HG02852 (cell line): ENCODE data around the gene DIS3L2.
"Not testable (repeated sequence)": the region's sequence is repeated elsewhere in the genome, so short reads cannot be mapped to it uniquely, and the experiment has no call there.

Experiments
- ATAC-seq: cut with Tn5 transposase; IDR thresholded peaks from one replicate; pipeline ENCODE4 v1.9.1; 2021; ENCODE audit warnings: mild to moderate bottlenecking, moderate library complexity; ENCODE audit not compliant: unreplicated experiment

DIS3L2 gene

DNA sequence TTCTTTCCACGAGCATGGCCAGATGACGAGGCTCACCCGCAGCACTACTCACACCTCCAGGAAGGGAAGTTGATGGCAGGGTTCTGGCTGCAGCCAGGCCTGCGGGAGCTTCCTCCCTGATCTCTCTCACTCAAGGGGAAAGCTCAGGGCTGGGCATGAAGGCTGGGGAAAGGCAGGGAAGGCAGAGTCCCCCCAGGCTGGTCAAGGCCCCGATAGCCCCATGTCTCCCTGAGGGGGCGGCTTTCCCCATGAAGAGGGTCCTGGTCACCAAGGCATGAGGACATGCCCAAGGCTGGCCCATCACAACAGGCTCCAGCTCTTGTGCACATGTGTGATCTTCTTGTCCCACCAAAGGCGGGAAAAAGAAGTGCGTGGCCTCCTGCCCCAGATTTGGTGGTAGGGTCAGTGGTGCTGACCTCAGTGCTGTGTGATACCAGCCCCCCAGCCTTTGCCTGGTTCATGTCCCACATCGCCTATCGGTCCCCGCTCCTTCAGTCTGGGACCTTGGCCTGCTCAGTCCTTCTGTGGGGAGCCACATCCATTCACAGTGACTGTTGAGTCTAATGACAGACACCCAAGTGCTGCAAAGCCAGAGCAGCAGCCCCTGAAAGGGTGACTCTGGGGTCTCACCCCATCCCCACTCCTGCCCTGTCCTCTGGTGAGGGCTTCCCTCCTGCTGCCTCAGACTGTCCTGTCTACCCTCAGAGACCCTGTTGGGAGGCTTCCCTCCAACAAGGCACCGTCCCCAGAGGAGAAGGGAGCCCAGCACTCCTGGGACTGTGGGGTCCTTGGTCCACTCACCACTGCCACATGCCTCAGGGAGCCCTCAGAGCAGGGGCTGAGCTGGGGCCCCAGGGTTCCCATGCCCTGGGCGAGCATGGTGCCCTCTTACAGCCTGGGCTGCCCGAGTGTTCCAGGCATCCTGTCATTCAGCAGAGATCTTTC is 367.3 kb downstream of the DIS3L2 start:
- no peak for ATAC-seq

- no peak for ATAC-seq
Measured at GRCh38 chr2:232329716-232330067, 368.2 kb downstream of the DIS3L2 start.

DNA sequence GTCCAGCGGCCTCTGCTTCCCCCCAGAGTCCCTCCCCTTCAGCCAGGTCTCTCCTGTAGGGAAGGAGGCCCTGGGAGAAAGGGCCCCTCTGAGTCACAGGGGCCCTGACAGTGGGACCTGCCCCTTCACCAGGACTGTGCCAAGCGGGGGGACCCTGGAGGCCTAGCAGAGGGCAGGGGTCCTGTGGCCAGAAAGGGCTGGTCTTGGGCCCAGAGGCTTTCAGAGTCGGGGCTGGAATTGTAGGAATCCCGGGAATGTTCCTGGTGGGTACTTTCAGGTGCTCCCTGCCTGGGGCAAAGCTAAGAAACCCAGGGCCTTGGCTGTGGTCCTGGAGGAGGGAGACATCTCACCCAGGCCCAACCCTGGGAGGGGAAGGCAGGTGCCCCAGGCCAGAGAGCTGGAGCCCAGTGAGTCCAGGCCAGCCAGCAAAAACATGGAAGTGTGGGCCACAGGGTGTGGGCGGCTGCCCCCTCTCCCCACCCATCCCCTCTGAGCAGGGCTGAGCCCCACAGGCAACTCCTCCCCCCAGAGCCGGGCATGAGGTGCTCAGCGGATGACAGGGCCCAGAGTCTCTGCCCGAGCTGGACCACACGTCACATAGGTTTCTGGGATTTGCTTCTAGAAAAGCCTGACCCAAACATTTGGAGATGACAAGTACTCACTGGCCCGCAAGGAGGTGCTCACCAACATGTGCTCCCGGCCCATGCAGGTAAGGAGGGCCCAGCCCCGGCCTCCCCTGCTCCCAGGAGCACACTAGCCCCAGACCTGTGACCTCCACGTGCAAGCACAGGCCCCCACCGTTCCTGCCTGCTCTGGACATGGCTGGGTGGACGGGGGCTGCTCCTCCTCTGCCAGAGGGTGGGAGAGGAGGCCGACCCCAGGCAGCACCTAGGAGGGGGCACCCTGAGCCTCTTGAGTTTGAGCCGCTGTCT is 368.8 kb downstream of the DIS3L2 start:
- ATAC-seq = no peak

- ATAC-seq = not testable (repeated sequence)
Measured at GRCh38 chr2:232331061-232331460, 369.5 kb downstream of the DIS3L2 start.

- ATAC-seq = not testable (repeated sequence)
Measured at GRCh38 chr2:232331641-232332040, 370.1 kb downstream of the DIS3L2 start.

DNA sequence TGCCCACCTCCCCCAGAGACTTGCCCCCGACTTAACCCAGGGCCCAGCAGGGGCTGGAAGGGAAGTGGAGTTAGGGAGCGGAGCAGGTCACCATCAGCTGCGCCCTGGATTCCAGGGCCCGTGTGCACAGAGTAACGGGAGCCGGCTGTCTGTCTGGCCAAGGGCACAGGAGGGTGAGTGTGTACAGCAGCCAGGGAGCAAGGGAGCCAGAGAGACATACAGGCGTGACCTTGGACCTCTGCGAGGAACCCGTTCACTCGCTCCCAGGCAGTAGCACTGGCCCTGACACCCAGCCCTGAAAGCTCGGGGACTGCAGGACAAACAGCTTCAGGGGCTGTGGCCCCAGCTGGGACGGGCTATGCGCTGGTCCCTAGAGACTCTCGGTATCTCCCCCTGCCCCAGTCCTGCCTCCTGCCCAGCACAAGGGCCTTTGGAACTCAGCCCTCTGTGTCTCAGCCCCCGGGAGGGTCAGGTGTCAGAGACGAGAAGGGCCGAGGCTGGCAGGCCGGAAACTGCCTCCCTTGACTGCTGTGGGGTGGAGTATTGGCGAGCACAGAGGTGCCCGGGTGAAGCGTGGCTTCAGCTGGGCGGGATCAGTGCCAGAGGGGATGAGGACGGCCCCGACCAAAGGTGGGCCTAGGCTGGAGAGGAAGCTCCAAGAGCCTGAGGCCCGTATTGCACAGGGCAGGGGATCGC is 370.9 kb downstream of the DIS3L2 start:
- not testable (repeated sequence) for ATAC-seq

- no peak for ATAC-seq
Measured at GRCh38 chr2:232332940-232333259, 371.4 kb downstream of the DIS3L2 start.

- ATAC-seq = no peak
Measured at GRCh38 chr2:232333361-232334135, 372.0 kb downstream of the DIS3L2 start.

DNA sequence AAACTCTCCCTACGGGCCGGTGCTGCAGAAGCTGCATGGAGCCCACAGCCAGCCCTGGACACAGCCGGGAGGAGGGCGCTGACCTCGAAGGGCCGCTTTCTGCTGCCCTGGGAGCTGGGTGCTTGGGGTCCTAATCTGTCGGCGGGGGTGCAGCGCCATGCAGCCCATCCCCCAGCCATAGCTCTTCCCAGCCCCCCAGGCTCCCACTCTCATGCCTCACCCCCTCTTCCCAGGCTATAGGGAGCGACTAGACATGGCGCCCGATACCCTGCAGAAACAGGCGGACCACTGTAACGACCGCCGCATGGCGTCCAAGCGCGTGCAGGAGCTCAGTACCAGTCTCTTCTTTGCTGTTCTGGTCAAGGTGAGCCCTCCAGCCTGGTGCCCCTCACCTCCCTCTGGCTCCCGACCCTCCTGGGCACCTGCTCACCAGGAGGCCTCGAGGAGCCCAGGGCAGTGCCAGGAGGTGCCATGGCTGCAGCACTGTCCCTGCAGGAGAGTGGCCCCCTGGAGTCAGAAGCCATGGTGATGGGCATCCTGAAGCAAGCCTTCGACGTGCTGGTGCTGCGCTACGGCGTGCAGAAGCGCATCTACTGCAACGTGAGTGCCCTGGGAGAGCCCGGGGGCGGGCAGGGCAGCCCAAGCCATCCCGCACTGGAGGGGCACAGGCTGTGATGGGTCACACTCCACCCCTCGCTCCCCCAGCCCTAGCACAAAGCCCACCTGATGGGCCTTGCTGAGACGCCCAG is 372.8 kb downstream of the DIS3L2 start:
- not testable (repeated sequence) for ATAC-seq

DNA sequence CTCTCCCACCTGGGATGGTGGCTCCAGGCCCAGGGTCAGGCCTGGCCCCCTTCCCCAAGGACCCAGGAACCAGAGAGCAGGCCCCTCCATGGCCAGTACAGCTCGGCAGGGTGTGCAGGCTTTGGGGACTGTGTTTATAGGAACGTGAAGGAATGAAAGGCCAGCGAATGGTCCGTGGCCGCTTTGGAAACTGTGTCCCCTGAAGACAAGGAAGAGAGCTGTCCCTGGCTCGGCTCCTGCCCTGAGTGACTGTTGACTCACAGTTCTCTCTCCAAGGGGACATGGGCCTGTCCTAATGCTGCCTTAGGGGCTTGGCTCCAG is 373.3 kb downstream of the DIS3L2 start:
- ATAC-seq = not testable (repeated sequence)

DNA sequence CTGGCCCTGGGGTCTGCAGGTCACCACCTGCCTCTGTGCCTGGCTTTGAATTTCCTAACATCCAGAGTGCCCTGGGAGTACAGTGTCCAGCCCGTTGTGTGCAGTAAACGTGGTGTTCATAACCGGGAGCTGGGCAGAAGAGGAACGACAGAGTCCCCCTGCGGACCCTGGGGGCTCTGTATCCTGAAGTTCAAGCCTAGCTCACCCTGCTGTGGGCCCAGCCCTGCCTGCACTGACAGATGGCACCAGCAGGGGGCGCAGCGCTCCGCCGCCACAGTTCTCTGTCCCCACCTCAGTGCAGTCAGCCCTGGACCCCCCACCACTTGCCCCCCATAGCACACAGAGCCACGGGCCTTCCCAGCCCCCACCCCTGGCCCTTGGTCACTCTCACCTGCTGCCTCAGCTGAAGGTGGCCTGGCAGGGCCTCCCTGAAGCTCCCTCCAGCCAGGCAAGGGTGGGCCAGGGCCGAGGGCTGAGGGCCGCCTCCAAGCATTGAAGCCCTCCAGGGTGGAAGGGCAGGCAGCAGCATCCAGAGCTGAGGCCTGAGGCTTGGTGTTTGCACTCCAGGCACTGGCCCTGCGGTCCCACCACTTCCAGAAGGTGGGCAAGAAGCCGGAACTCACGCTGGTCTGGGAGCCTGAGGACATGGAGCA is 373.8 kb downstream of the DIS3L2 start:
- not testable (repeated sequence) for ATAC-seq

- no peak for ATAC-seq
Measured at GRCh38 chr2:232335859-232336215, 374.3 kb downstream of the DIS3L2 start.

DNA sequence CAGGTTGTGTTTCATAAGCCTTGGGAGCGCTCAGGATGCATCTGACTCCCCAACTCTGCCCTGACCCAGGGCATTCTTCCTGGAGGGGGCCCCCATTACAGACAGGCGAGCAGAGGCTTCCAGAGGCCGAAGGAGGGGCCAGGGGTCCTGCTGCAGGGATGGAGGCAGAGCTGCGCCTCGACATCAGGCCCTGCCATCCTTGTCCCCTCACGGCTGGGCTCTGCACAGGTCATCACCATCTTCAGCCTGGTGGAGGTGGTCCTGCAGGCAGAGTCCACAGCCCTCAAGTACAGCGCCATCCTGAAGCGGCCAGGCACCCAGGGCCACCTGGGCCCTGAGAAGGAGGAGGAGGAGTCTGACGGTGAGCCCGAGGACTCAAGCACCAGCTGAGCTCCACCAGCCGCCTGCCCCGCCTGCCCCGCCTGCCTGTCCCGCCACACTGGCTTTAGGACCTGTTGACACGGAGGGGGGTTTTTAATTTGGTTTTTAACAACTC is 374.8 kb downstream of the DIS3L2 start:
- ATAC-seq = no peak

GRCh38 chr2:232336981-232337720 is 375.6 kb downstream of the DIS3L2 start:
- no peak for ATAC-seq

GRCh38 chr2:232338094-232338758 is 376.7 kb downstream of the DIS3L2 start:
- not testable (repeated sequence) for ATAC-seq

DNA sequence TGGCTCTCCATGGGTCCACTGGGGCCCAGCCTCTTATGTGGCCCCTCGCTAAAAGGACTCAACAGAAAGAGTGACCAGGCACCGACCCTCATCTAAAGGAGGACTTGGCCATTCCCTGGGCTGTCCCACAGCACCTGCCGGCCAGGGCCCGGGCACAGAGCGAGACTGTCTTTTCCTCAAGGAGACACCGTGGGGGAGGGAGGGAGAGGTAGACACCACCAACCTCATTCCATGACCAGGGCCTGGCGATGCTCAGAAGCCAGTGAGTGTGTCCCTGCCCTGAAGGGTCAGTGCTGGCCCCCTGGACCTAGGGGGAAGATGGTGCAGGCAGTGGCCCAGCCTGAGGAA is 377.2 kb downstream of the DIS3L2 start:
- ATAC-seq = no peak

- no peak for ATAC-seq
Measured at GRCh38 chr2:232339121-232340081, 377.9 kb downstream of the DIS3L2 start.
